Upper lobe of left lung (tissue), 6 donors: ENCODE measurements around the gene TLE4. TPM values are rescaled to one million over a fixed set of nuclear protein-coding genes. Genes with fewer than 3 reads are reported as not detected.
"Not testable (repeated sequence)": the region's sequence is repeated elsewhere in the genome, so short reads cannot be mapped to it uniquely, and the experiment has no call there.

Source experiments
- ATAC-seq, 2 donors: fragments of 200-7000 bp; cut with Tn5 transposase; one replicate each; pipeline ENCODE4 v1.9.1; 2022; ENCODE audit warnings: mild to moderate bottlenecking in 2 of 2, moderate library complexity in 2 of 2; ENCODE audit not compliant: low FRiP score in 2 of 2
- DNase-seq, 2 donors: peaks; one replicate each; pipeline ENCODE4 v3.0.0-alpha.2; 2019 to 2020
- H3K27ac ChIP-seq, 4 donors: fragments of 200-600 bp; sonication (generic); one replicate each; pipeline ENCODE4 v1.5.1; 2016 to 2019
- H3K27me3 ChIP-seq, 4 donors: fragments of 200-600 bp; sonication (generic); one replicate each; pipeline ENCODE4 v1.5.1; 2017 to 2019
- H3K36me3 ChIP-seq, 4 donors: fragments of 200-600 bp; sonication (generic); one replicate each; pipeline ENCODE4 v1.5.1; 2016 to 2019
- H3K4me1 ChIP-seq, 4 donors: fragments of 200-600 bp; sonication (generic); one replicate each; pipeline ENCODE4 v1.5.1; 2018 to 2019
- H3K4me3 ChIP-seq, 4 donors: fragments of 200-600 bp; sonication (generic); one replicate each; pipeline ENCODE4 v1.5.1; 2017 to 2019; ENCODE audit warnings: mild to moderate bottlenecking in 2 of 4, moderate library complexity in 1 of 4
- H3K9me3 ChIP-seq, 4 donors: fragments of 200-600 bp; sonication (generic); one replicate each; pipeline ENCODE4 v1.5.1; 2018 to 2019
- CTCF ChIP-seq, 6 experiments: fragments of 450-650 bp in 4 of 6; fragments of 200-600 bp in 2 of 6; sonication (generic) in 2 of 6; IDR thresholded peaks; one replicate each; pipeline ENCODE4 v1.5.1; 2016 to 2019; ENCODE audit warnings: antibody characterized with exemption in 6 of 6
- EP300 ChIP-seq, 4 donors: sonication (generic); formaldehyde crosslinking; IDR thresholded peaks; one replicate each; pipeline ENCODE4 v1.5.1; 2017; ENCODE audit warnings: antibody characterized with exemption in 4 of 4, control low read depth in 2 of 4
- POLR2A ChIP-seq, 4 donors: fragments of 450-650 bp; IDR thresholded peaks; one replicate each; pipeline ENCODE4 v1.5.1; 2016 to 2017; ENCODE audit warnings: antibody characterized with exemption in 4 of 4, mild to moderate bottlenecking in 2 of 4
- POLR2AphosphoS5 ChIP-seq, 2 donors: sonication (generic); formaldehyde crosslinking; IDR thresholded peaks; one replicate each; pipeline ENCODE4 v1.5.1; 2017; ENCODE audit warnings: antibody characterized with exemption in 2 of 2
- WGBS, 2 donors: methylation state at CpG; one replicate each; pipeline ENCODE4 v1.1.5; 2017 to 2018; 5-methylcytosine and 5-hydroxymethylcytosine counted together
- total RNA-seq, 6 donors: library from RNA; depleted of rRNA in 4 of 6; stranded (reverse); fragments of >200 nt in 4 of 6; gene quantifications; one replicate each; pipeline versions ENCODE4 v1.1.0 to v1.2.1, GENCODE V29; 2016 to 2021
- donor health status: DM: no; HTN: no; CAD: no; lungs with moderate emphysema.
- donor health status: DM: no; HTN: yes; CAD: no; lungs with severe emphysema.

Gene TLE4
- total RNA-seq, 6 donors from 2014 or later = 37.7 to 152 (median 46.7) TPM

GRCh38 chr9:79633558-79633957, 61.8 kb downstream of the TLE4 start:
- WGBS, 2 donors = 74% methylated on average over 3 of the region's 3 CpGs
- no peak for ATAC-seq
- Histone ChIP-seq H3K4me1 (peaks cover 0 to 15% (median 2%) of the 10 kb centered on the region in 4 donors), H3K9me3 (no peaks in the 10 kb centered on the region), H3K4me3 (no peak overlapping the region), H3K36me3 (no peaks in the 10 kb centered on the region), H3K27ac (no peak overlapping the region), H3K27me3 (no peaks in the 10 kb centered on the region)
- TF ChIP-seq CTCF (IDR thresholded peaks at IDR 0.05) (no peak), EP300 (IDR thresholded peaks at IDR 0.05) (no peak), POLR2A (IDR thresholded peaks at IDR 0.05) (no peak), POLR2AphosphoS5 (IDR thresholded peaks at IDR 0.05) (no peak)
- no peak for DNase-seq

- ATAC-seq (no peak), DNase-seq (no peak)
- no peaks in the 10 kb centered on the region for H3K27me3 ChIP-seq
- H3K4me1 ChIP-seq = peaks cover 0 to 9% (median 0%) of the 10 kb centered on the region in 4 donors
- H3K36me3 ChIP-seq = no peaks in the 10 kb centered on the region
- 75 to 77% methylated on average over 2 of the region's 2 CpGs for WGBS, 2 donors
- H3K27ac ChIP-seq = no peak overlapping the region
- TF ChIP-seq EP300 (IDR thresholded peaks at IDR 0.05) (no peak), POLR2A (IDR thresholded peaks at IDR 0.05) (no peak), CTCF (IDR thresholded peaks at IDR 0.05) (no peak), POLR2AphosphoS5 (IDR thresholded peaks at IDR 0.05) (no peak)
- H3K9me3 ChIP-seq = no peaks in the 10 kb centered on the region
- H3K4me3 ChIP-seq = no peak overlapping the region
Observed at GRCh38 chr9:79637177-79637925, 65.6 kb downstream of the TLE4 start.

GRCh38 chr9:79638806-79639205, 67.0 kb downstream of the TLE4 start:
- TF ChIP-seq POLR2AphosphoS5 (IDR thresholded peaks at IDR 0.05) = no peak
- no peak for TF ChIP-seq POLR2A (IDR thresholded peaks at IDR 0.05)
- no peak for TF ChIP-seq CTCF (IDR thresholded peaks at IDR 0.05)
- TF ChIP-seq EP300 (IDR thresholded peaks at IDR 0.05) = no peak
- Histone ChIP-seq H3K36me3 (no peaks in the 10 kb centered on the region), H3K27ac (no peak overlapping the region), H3K4me1 (no peaks in the 10 kb centered on the region), H3K27me3 (no peaks in the 10 kb centered on the region), H3K4me3 (no peak overlapping the region), H3K9me3 (no peaks in the 10 kb centered on the region)
- ATAC-seq = no peak
- DNase-seq = no peak
- WGBS, 2 donors = 97 to 98% methylated on average over 2 of the region's 2 CpGs

- no peak overlapping the region for H3K4me3 ChIP-seq
- H3K4me1 ChIP-seq = no peaks in the 10 kb centered on the region
- no peaks in the 10 kb centered on the region for H3K36me3 ChIP-seq
- H3K9me3 ChIP-seq = no peaks in the 10 kb centered on the region
- no peak for DNase-seq
- no peak for ATAC-seq
- 97% methylated on average over 1 of the region's 1 CpG for WGBS, 2 donors
- no peak overlapping the region for H3K27ac ChIP-seq
- TF ChIP-seq EP300 (IDR thresholded peaks at IDR 0.05) = no peak
- no peak for TF ChIP-seq POLR2A (IDR thresholded peaks at IDR 0.05)
- no peak for TF ChIP-seq CTCF (IDR thresholded peaks at IDR 0.05)
- TF ChIP-seq POLR2AphosphoS5 (IDR thresholded peaks at IDR 0.05) = no peak
- no peaks in the 10 kb centered on the region for H3K27me3 ChIP-seq
Observed at GRCh38 chr9:79639354-79639753, 67.6 kb downstream of the TLE4 start.

- not testable (repeated sequence) for H3K9me3 ChIP-seq, H3K27me3 ChIP-seq, H3K27ac ChIP-seq, DNase-seq, H3K36me3 ChIP-seq, H3K4me1 ChIP-seq, ATAC-seq, H3K4me3 ChIP-seq
- WGBS, 2 donors = 95 to 96% methylated on average over 3 of the region's 3 CpGs
Observed at GRCh38 chr9:79640067-79640466, 68.3 kb downstream of the TLE4 start.
